T-cell (primary cell): ENCODE data around the gene SLC12A1. TPM values are rescaled to one million over a fixed set of nuclear protein-coding genes. Genes with fewer than 3 reads are reported as not detected.

Experiments used
- ATAC-seq, 4 experiments: fragments of 200-7000 bp in 3 of 4; fragments of 150-1000 bp in 1 of 4; cut with Tn5 transposase; replicated peaks in 1 of 4; 1 replicate in 3 of 4; 2 replicates in 1 of 4; pipeline ENCODE4 v1.10.0; 2021; ENCODE audit warnings: moderate library complexity in 3 of 4, mild to moderate bottlenecking in 2 of 4, moderate number of reproducible peaks in 1 of 4
- CTCF ChIA-PET, 2 donors: fragments of 300-600 bp; sonication (Branson Sonifier 250); formaldehyde crosslinking; loops; one replicate each; lab custom pipeline; 2022; ENCODE audit warnings: antibody characterized with exemption in 2 of 2; lab: Charles Lee
- POLR2A ChIA-PET, 2 donors: fragments of 300-600 bp; sonication (Branson Sonifier 250); formaldehyde crosslinking; loops; one replicate each; lab custom pipeline; 2022; ENCODE audit warnings: antibody characterized with exemption in 2 of 2; lab: Charles Lee
- DNase-seq, 35 experiments: peaks; one replicate each; pipeline versions ENCODE4 v3.0.0 to v3.0.0-alpha.2; 2013 to 2023
- H3K27ac ChIP-seq: one replicate; pipeline ENCODE4 v1.5.1; 2013; ENCODE audit warnings: low read length
- H3K27me3 ChIP-seq, 2 experiments: replicated peaks in 1 of 2; 1 replicate in 1 of 2; 2 replicates in 1 of 2; pipeline versions ENCODE4 v1.6.1 to v1.7.0; 2013; ENCODE audit warnings: low read length in 1 of 2, mixed read lengths in 1 of 2; ENCODE audit not compliant: control insufficient read depth in 2 of 2, insufficient read depth in 2 of 2; ENCODE audit errors: extremely low read depth in 1 of 2
- H3K36me3 ChIP-seq, 2 donors: 1 replicate in 1 of 2; 2 replicates in 1 of 2; pipeline versions ENCODE4 v1.6.1 to v1.7.0; 2013; ENCODE audit warnings: low read length in 1 of 2; ENCODE audit not compliant: control insufficient read depth in 2 of 2, insufficient read depth in 1 of 2; ENCODE audit errors: extremely low read depth in 1 of 2
- H3K4me1 ChIP-seq, 2 experiments: 1 replicate in 1 of 2; 2 replicates in 1 of 2; pipeline versions ENCODE4 v1.6.1 to v1.7.0; 2013; ENCODE audit warnings: low read length in 2 of 2, mixed read lengths in 1 of 2; ENCODE audit not compliant: insufficient read depth in 2 of 2, control insufficient read depth in 1 of 2; ENCODE audit errors: extremely low read depth in 1 of 2
- H3K4me3 ChIP-seq, 2 donors: 1 replicate in 1 of 2; 2 replicates in 1 of 2; pipeline versions ENCODE4 v1.5.1 to v1.7.0; 2013; ENCODE audit warnings: mild to moderate bottlenecking in 2 of 2, low read length in 1 of 2, moderate library complexity in 1 of 2; ENCODE audit not compliant: control insufficient read depth in 1 of 2; ENCODE audit errors: extremely low read depth in 1 of 2
- H3K9me3 ChIP-seq: 2 replicates; pipeline ENCODE4 v1.7.0; 2013
- H3K27ac Mint-ChIP-seq, 2 donors: one replicate each; pipeline ENCODE4 v1.8.0; 2020 to 2021; ENCODE audit warnings: mild to moderate bottlenecking in 2 of 2, mixed read lengths in 2 of 2
- H3K27me3 Mint-ChIP-seq, 2 donors: one replicate each; pipeline ENCODE4 v1.8.0; 2021 to 2022; ENCODE audit warnings: mixed read lengths in 2 of 2
- H3K36me3 Mint-ChIP-seq: one replicate; pipeline ENCODE4 v1.8.0; 2021; ENCODE audit warnings: mixed read lengths
- H3K4me1 Mint-ChIP-seq, 3 donors: one replicate each; pipeline ENCODE4 v1.8.0; 2020 to 2022; ENCODE audit warnings: mixed read lengths in 3 of 3, mild to moderate bottlenecking in 1 of 3
- H3K4me3 Mint-ChIP-seq, 3 donors: one replicate each; pipeline ENCODE4 v1.8.0; 2020 to 2022; ENCODE audit warnings: mild to moderate bottlenecking in 3 of 3, mixed read lengths in 3 of 3, moderate library complexity in 3 of 3
- H3K9me3 Mint-ChIP-seq, 3 donors: one replicate each; pipeline ENCODE4 v1.8.0; 2020 to 2022; ENCODE audit warnings: mixed read lengths in 3 of 3
- WGBS: methylation state at CpG from one replicate; pipeline ENCODE4 v1.1.5; 2013; ENCODE audit warnings: missing lambda C conversion rate; ENCODE audit not compliant: insufficient coverage; 5-methylcytosine and 5-hydroxymethylcytosine counted together
- total RNA-seq, 35 experiments: library from RNA in 6 of 35; stranded (reverse) in 6 of 35; fragments of 120-200 nt in 1 of 35; gene quantifications; one replicate each; pipeline versions ENCODE4 v1.2.1 to v1.2.4 and lab custom pipeline; 2013 to 2026

SLC12A1 gene
- total RNA-seq, 5 donors from 2014 or later (not counting 1 experiment from before 2014, with no cell fraction given): not detected

DNA sequence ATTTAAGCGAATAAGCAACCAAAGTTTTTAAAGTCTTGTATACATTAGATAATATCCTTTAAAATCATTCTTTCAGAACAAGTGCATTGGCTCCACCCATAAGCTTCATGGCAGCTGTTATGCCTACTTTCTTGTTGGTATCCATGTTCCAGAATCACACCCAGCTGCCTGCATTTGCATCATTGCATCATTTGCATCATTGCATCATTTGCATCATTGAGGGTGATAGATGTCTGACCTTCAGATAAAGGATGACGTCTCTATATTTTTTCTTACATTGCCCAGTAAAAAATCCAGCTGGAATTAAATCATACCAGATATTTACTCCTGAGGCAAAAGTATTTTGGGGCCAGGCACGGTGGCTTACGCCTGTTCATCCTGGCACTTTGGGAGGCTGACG is 42.3 kb downstream of the SLC12A1 start:
- H3K9me3 Mint-ChIP-seq: no peaks in the 10 kb centered on the region
- ChIA-PET CTCF (no interaction called here), POLR2A (no interaction called here)
- Histone ChIP-seq H3K27me3 (no peaks in the 10 kb centered on the region), H3K27ac (no peak overlapping the region), H3K36me3 (no peaks in the 10 kb centered on the region), H3K4me3 (no peak overlapping the region), H3K4me1 (no peaks in the 10 kb centered on the region), H3K9me3 (no peaks in the 10 kb centered on the region)
- peaks cover 7 to 18% of the 10 kb centered on the region in 2 donors for H3K27me3 Mint-ChIP-seq
- no peak overlapping the region for H3K27ac Mint-ChIP-seq
- DNase-seq: no peak
- H3K36me3 Mint-ChIP-seq: no peaks in the 10 kb centered on the region
- WGBS: no CpG with 5 or more reads among the region's 5 CpGs
- no peak overlapping the region for H3K4me3 Mint-ChIP-seq
- ATAC-seq: no peak
- H3K4me1 Mint-ChIP-seq: peaks cover 0 to 7% (median 0%) of the 10 kb centered on the region in 3 donors

DNA sequence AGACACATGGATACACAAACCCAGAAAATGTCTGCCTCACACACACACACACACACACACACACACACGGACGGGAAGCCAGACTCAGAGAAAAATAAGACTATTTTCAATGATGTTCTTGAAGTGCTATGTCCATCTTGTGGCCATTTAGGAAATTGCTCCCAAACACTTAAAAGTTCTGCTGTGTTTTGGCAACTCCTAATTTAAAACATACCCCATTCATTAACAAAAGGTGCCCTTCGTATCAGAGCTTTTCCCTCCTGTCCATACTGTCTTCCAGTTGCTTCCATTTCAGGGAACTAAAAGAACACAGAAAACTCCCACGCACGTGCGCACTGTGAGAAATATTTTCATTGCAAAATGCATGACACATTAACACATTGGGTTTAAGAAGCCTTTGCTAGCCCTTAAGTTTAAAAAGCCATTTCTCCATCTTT is 44.6 kb downstream of the SLC12A1 start:
- Mint-ChIP-seq H3K9me3 (no peaks in the 10 kb centered on the region), H3K27me3 (peaks cover 12 to 18% of the 10 kb centered on the region in 2 donors), H3K36me3 (no peaks in the 10 kb centered on the region), H3K4me1 (peaks cover 0 to 7% (median 0%) of the 10 kb centered on the region in 3 donors), H3K27ac (no peak overlapping the region), H3K4me3 (no peak overlapping the region)
- POLR2A ChIA-PET: no interaction called here
- peak in 6 of 35 experiments; percentile 1 to 31 (median 2) for DNase-seq
- H3K27ac ChIP-seq: no peak overlapping the region
- no peak overlapping the region for H3K4me3 ChIP-seq
- 67% methylated on average over 2 of the region's 6 CpGs for WGBS
- H3K36me3 ChIP-seq: no peaks in the 10 kb centered on the region
- H3K9me3 ChIP-seq: no peaks in the 10 kb centered on the region
- no peak for ATAC-seq
- H3K27me3 ChIP-seq: no peaks in the 10 kb centered on the region
- H3K4me1 ChIP-seq: no peaks in the 10 kb centered on the region
- CTCF ChIA-PET: no interaction called here

DNA sequence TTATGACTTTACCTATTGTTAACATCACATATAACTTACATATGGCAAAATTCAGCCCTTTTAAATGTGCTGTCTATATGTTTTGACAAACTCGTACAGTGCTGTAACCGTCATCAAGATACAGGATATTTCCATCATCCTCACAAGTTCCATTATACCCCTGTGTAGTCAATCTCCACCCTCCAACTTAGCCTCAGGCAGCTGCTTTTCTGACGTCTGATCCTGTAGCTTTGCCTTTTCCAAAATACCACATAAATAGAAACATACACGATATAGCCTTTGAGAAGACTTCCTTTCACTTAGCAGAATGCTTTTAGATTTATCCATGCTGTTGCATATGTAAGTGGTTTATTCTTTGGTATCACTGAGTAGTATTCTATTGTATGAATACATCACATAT is 47.1 kb downstream of the SLC12A1 start:
- WGBS: 84% methylated on average over 2 of the region's 4 CpGs
- no peak overlapping the region for H3K27ac ChIP-seq
- no peaks in the 10 kb centered on the region for H3K9me3 ChIP-seq
- Mint-ChIP-seq H3K27ac (no peak overlapping the region), H3K36me3 (no peaks in the 10 kb centered on the region), H3K9me3 (no peaks in the 10 kb centered on the region), H3K27me3 (peaks cover 10 to 19% of the 10 kb centered on the region in 2 donors), H3K4me1 (peaks cover 0 to 7% (median 0%) of the 10 kb centered on the region in 3 donors), H3K4me3 (no peak overlapping the region)
- H3K4me1 ChIP-seq: no peaks in the 10 kb centered on the region
- no peak overlapping the region for H3K4me3 ChIP-seq
- POLR2A ChIA-PET: no interaction called here
- no peaks in the 10 kb centered on the region for H3K27me3 ChIP-seq
- no peak for DNase-seq
- CTCF ChIA-PET: no interaction called here
- ATAC-seq: no peak
- no peaks in the 10 kb centered on the region for H3K36me3 ChIP-seq

DNA sequence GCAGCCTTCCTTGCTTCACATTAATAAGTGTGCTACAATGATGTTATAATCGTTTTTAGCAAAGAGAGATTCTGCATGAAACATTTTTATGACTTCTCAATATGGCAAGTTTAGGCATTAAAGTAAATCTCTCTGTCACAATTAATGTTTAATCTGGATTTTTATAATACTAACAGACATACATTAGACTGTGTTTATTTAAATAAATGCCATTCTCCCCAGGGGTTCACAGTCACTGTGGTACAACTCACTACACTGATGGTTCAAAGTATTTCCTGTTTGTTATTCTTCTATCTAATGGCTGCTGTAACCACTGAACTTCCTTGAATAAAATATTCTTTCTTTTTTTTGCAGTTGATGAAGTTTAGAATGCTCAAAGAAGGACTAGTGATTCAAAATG is 59.0 kb downstream of the SLC12A1 start:
- Histone ChIP-seq H3K9me3 (no peaks in the 10 kb centered on the region), H3K4me3 (no peak overlapping the region), H3K27me3 (no peaks in the 10 kb centered on the region), H3K4me1 (no peaks in the 10 kb centered on the region), H3K27ac (no peak overlapping the region), H3K36me3 (no peaks in the 10 kb centered on the region)
- no peak overlapping the region for H3K4me3 Mint-ChIP-seq
- DNase-seq (no peak), ATAC-seq (no peak)
- peaks cover 0 to 4% (median 4%) of the 10 kb centered on the region in 3 donors for H3K4me1 Mint-ChIP-seq
- H3K9me3 Mint-ChIP-seq: no peaks in the 10 kb centered on the region
- ChIA-PET CTCF (no interaction called here), POLR2A (no interaction called here)
- no peaks in the 10 kb centered on the region for H3K36me3 Mint-ChIP-seq
- peaks cover 10 to 22% of the 10 kb centered on the region in 2 donors for H3K27me3 Mint-ChIP-seq
- WGBS: no CpG with 5 or more reads among the region's 1 CpG
- H3K27ac Mint-ChIP-seq: no peak overlapping the region

DNA sequence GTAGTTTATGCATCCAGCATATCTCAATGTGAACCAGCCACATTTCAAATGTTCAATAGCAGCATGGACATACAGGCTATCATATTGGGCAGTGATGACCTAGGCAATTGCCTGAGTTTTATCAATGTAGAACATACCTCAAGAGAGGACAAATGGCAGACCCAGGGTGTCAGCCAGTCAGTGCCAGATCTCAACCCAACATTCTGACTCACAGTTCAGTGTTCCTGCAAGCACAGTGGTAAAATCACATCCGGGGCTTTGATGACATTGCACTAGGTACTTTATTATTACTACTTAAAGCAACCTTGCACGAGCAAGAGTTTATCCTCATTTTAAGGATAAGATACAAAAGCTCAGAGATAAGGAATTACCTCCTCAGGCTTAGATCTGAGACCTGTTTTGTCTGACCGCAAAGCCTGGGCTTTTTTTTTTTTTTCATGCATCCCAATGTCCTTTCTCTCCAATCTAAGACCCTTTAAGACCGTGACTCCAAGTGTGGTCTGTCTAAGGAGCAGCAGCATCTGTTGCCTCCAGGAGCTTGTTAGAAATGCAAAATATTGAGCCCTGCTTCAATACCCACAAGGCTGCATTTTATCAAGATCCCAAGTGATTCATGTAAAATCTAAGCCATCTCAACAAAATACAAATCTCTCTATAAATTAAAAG is 60.1 kb downstream of the SLC12A1 start:
- Mint-ChIP-seq H3K4me3 (no peak overlapping the region), H3K36me3 (no peaks in the 10 kb centered on the region), H3K9me3 (no peaks in the 10 kb centered on the region), H3K27me3 (peaks cover 10 to 22% of the 10 kb centered on the region in 2 donors), H3K27ac (no peak overlapping the region), H3K4me1 (peaks cover 0 to 4% (median 4%) of the 10 kb centered on the region in 3 donors)
- no peaks in the 10 kb centered on the region for H3K27me3 ChIP-seq
- no peak overlapping the region for H3K27ac ChIP-seq
- CTCF ChIA-PET: no interaction called here
- POLR2A ChIA-PET: no interaction called here
- no peaks in the 10 kb centered on the region for H3K9me3 ChIP-seq
- no peak overlapping the region for H3K4me3 ChIP-seq
- no peaks in the 10 kb centered on the region for H3K4me1 ChIP-seq
- H3K36me3 ChIP-seq: no peaks in the 10 kb centered on the region
- no peak for DNase-seq
- WGBS: 64% methylated on average over 2 of the region's 4 CpGs
- no peak for ATAC-seq

DNA sequence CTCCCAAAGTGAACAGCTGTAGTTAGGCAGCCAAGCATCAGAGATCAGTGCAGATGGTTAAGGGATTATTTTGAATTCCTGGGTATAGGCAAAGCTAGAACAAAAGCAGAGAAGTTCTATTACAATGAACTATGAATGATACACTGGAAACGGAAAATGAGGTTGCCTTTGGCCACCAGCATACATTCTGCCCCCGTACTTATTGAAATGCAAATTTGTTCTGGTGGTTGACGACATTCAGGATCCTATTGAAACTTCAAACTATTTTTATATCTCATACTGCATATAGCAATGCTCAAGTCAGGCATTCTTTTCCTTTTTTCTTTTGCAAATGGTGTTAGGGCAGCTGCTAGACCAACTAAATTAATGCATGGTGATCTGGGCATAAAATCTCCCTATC is 61.7 kb downstream of the SLC12A1 start:
- no peak overlapping the region for H3K4me3 ChIP-seq
- H3K4me1 ChIP-seq: no peaks in the 10 kb centered on the region
- ChIA-PET CTCF (no interaction called here), POLR2A (no interaction called here)
- Mint-ChIP-seq H3K9me3 (no peaks in the 10 kb centered on the region), H3K27ac (no peak overlapping the region), H3K4me1 (peaks cover 0 to 4% (median 4%) of the 10 kb centered on the region in 3 donors), H3K36me3 (no peaks in the 10 kb centered on the region), H3K27me3 (peaks cover 10 to 25% of the 10 kb centered on the region in 2 donors), H3K4me3 (no peak overlapping the region)
- H3K27ac ChIP-seq: no peak overlapping the region
- DNase-seq (no peak), ATAC-seq (no peak)
- H3K27me3 ChIP-seq: no peaks in the 10 kb centered on the region
- no peaks in the 10 kb centered on the region for H3K9me3 ChIP-seq
- no peaks in the 10 kb centered on the region for H3K36me3 ChIP-seq
- 100% methylated on average over 1 of the region's 3 CpGs for WGBS
